HG02981 (cell line): ENCODE results near the gene ZBTB38.

Experiments used
- ATAC-seq: cut with Tn5 transposase; IDR thresholded peaks from one replicate; pipeline ENCODE4 v1.9.1; 2021; ENCODE audit warnings: mild to moderate bottlenecking, moderate library complexity; ENCODE audit not compliant: unreplicated experiment

Gene ZBTB38

DNA sequence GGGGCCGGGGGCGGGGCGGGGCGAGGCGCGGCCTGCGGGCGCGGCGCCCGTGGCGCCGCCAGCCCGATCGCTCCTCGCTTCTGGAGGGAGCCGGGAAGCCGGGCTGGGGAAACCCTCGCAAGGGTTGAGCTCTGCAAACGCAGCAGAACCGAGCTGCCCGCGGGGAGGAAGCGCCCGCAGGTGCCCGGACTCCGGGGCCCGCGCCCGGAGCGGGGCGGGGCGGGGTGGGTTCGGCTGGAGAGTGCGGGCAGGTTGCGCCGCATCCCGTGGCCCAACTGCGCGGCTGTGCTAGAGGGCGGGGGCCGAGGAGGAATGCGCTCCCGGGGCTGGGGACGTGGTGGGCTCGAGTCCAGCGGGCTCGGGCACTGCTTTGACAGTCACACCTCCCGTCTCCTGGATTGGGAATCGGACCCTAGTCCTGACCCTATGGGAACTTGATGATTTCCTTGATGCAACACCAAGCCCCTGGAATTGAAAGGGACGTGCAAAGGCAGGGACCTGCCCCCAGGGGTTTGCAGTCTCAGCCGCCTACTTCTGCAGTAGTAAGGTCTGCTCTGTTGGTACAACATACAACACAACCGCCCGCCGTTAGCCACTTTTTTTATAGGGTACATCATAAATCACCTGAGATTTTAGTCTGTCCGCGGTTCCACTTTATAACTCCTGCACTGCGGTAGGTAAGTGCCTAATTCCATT, 34.3 kb downstream of the ZBTB38 start:
- peak; percentile 42 for ATAC-seq

DNA sequence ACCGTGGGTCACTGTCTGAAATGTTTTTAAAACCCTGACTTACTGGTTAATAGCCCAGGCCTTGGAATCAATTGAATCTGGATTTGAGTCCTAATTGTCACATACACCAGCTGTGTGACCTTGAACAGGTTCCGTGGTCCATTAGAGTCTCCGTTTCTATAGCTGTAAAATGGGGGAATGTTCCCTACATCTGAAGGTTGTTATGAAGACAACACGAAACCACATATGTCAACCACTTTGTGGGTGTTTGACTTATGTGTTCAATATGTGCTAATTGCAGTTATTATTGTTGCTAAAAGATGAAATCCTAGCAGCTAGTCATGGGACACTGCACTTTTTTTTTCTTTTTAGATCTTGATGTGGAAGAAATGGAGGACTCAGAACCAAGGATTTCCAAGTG, 35.3 kb downstream of the ZBTB38 start:
- no peak for ATAC-seq

DNA sequence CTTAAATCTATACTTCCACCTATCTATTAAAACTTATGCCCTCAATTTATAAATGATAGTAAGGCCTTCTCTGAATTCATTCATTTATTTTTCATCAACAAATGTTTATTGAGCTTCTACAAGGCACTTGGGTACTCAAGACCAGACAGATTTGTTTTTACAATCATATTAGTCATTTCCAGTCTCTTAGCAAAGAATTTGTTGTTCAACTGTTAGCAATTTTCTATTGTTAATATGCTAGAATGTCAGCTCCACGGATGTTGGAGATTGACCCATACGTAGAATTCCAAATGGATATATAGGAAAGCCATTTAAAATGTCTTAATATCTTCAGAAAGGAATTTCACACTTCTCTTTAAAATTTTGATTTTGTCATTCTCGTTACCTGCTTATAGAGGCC, 36.7 kb downstream of the ZBTB38 start:
- ATAC-seq: no peak

DNA sequence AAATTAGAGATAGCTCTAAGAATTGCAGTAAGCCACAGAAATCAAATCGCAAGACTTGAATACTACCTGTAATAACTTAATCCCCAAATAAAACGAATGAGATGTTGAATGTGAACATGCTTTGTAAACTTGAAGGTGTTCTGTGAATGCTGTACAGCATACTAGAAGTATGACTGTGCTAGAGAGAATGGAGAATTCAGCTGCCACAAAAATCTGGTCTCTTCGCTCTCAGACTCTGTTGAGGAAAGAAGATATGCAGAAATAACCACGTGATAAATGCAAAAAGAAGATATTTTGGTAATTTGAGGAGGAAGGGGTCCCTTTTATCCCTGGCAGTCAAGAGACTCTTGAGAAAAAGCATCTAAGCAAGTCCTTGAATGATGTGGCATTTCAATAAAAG, 37.3 kb downstream of the ZBTB38 start:
- no peak for ATAC-seq

DNA sequence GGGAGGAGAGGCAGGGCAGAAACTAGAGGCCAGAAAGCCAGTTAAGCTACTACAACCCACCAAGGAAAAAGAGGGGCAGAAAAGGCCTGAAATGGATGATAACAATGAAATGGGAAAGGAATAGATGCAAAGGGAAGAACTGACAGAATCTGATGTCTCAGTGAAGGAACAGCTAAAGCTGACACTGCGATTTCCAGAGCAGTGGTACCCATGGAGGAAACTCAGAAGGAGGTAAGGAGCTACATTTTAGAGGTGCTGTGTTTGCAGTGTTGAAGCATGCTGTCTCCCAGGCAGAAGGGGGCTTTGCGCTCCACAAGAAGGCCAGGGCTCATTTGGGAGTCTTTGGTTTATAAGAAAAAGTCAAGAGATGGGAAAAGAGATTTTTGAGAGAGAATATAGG, 38.0 kb downstream of the ZBTB38 start:
- ATAC-seq: no peak

DNA sequence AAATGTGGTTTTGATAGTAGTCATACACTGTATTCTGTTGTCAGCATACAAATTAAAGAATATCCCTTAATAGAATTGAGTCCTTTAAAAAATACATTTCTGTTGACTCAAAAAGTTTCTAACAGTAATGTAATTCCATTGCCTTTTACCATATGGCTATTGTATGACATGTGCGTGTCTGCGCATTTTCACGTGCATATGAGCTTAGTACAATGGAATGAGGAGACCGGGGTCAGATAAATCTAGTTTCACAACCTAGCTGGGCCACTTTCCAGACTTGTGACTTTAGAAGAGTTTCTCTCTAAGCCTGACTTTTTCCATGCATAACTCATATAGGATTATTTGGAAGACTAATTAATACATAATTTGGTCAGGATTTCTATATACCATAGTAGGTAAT, 38.7 kb downstream of the ZBTB38 start:
- ATAC-seq: no peak

- ATAC-seq: no peak
These were observed 39.5 kb downstream of the ZBTB38 start for GRCh38 chr3:141407825-141408224.

DNA sequence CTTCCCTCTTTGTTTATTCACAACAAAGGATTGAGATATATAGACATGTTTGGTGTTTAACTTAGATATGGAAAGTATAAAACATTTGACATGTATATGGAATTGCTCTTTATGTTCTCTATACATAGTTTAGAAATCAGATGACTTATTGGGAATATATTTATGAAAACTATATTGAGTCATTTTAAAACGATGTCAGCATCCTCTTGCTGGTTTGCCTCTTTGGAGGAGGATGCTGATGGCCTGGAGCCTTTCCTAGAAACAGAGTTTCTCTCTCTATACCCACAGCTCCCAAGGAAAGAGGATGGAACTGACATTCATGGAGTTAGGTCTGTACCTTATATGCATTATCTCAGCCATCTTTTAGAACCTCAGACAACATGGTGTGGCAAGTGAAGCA, 40.3 kb downstream of the ZBTB38 start:
- ATAC-seq: no peak

DNA sequence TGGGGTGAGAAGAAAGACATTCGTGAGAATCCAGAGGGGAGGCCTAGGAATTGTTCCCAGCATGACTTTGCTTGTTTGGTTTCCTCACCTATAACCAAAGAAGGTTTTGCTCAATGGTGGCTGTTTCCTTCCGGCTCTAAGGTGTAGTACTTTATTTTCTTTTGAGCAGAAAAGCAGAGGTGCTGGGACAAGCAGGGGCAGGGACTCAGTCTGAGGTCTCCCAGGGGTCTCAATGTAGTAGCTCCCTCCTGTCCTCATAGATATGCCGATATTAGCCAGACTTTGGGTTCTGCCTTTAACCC, 41.6 kb downstream of the ZBTB38 start:
- ATAC-seq: no peak

GRCh38 chr3:141410408-141410807, 42.1 kb downstream of the ZBTB38 start:
- no peak for ATAC-seq

GRCh38 chr3:141410846-141411245, 42.5 kb downstream of the ZBTB38 start:
- ATAC-seq: no peak

- no peak for ATAC-seq
These were observed 43.0 kb downstream of the ZBTB38 start for GRCh38 chr3:141411251-141411771.

DNA sequence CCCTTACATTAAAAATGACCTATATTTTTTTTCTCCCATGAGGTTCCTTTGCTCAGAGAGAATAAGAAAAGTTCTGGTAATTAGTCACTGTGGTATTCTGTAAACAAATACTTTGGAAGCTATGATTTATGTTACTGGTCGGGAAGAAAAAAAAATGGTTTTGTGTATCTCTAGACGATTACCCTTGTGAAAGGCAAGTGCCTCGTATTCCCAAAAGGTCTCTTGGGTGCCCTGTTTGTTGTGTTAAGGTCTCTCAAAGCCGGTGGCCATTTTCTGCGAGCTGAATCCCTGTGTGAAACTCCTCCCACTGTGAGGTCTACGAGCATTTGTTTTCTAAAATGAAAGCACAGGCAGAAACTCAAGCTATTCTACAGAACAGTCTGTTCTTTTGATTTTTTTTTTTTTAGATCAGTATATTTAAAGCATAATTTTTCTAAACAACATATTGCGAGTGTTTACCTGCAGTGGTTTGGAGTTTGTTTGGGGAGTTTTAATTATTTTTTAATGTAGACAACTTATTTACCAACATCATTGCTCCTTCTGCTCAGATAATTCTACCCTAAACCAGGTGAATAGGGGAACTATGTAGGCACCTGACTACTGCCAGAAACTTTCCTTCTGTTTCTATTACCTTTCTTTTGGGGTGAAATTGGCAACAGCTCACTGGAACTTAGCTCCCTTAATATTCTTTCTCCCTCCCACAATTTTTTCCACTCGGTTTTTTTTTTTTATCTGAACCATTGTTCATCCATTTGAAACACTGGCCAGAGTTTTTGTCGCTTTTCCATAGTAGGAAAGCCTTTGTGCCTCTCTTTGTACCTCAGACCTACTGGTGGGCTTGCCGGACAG, 44.0 kb downstream of the ZBTB38 start:
- ATAC-seq: peak; percentile 59

GRCh38 chr3:141412936-141413354, 44.6 kb downstream of the ZBTB38 start:
- ATAC-seq: no peak

- ATAC-seq: no peak
These were observed 45.1 kb downstream of the ZBTB38 start for GRCh38 chr3:141413391-141413790.

DNA sequence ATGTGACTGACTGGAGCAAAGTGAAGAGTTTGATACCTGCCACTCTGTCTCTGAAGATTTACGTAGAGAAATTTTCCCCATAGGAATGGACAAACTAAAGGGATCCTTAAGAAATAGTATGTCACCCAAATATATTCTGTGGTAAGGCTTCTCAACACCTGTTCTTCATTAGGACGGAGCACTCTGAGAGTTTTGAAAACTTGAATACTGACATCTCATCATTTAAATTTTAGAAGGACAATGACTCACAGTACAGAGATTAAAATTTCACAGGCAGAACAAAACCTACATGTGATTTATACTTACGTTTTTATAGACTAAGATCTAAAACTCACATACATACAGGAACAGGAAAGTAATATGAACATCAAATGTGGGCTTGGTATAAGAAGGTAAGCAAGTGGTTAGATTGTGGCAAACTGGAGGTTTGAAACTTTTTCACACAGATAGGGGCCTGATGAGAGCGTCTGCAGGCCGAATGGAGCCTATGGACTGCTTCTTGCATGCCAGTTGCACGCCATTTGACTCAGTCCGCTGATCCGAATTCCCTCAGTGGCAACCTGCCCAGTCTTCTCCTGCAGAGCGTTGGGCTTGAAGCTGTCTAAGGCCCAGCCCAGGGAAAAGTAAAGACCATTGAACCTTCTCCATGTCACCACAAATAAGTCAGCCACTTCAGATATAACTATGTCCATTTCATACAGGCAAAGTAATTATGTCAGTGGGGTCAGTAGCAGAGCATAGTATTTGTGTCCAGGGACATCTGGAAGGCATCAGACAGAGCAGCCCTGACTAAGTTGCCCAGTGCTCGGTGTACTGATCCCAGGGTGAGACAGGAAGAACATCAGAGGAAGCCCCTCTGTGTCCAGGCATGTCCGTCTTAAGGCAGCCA, 45.7 kb downstream of the ZBTB38 start:
- no peak for ATAC-seq

DNA sequence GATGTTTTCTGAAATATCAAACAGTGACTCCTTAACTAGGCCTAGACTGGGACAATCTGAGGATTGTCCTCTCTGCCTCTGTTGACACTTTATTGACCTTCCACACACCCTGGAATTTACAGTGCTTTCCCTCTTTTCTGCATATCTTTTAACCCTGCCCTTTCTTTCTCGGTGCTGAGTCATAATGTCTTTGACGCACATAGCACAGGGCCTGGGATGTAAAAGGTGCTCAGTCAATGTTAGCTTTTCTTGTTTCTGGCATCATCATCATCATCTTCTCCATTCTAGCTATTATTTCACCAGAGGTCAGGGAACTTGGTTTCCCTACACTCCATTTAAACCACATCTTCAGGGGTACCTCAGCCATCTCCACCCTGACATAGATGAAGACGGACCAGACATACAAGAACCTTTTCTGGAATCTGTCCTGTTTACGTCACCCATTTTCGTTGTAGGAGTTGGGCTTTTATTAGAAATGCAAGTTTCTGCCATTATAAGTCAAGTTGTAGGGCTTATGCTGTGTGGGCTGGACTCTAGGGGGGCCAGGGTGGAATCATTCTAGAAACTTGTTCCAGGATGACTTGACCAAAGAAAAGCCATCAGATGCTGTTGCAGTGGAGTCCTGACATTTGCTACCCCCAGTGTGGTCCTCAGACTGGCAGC, 46.6 kb downstream of the ZBTB38 start:
- ATAC-seq: no peak

DNA sequence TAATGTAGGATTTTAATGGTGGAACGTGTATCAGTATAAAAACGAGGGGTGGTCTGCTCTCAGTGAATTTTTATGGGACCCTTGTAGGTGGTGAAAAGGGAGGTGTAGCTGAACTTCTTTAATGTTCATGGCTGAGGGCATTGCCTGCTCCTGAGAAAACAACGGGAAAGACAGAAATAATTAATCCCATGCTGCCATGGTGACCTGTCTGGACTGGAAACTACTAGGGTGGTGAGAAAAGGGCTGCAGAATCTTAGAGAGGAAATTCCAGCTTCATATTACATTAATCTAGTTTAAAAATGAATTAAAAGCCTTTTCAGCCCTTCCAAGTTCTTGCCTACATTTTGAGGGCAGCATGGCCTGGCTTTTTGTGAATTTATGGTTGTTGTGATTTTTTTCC, 47.6 kb downstream of the ZBTB38 start:
- ATAC-seq: no peak
